MV-4-11 (cell line): ENCODE measurements around the gene TMEM167B.

Experiments used
- DNase-seq: peaks from one replicate; lab custom pipeline; 2025; lab: John Stamatoyannopoulos, UW

Gene TMEM167B

GRCh38 chr1:109083501-109083900 lies 7.1 kb upstream of the TMEM167B start:
- no peak for DNase-seq

GRCh38 chr1:109083923-109084322 lies 6.6 kb upstream of the TMEM167B start:
- DNase-seq = peak; percentile 92

- peak; percentile 23 for DNase-seq
Measured at GRCh38 chr1:109084563-109085517, 5.7 kb upstream of the TMEM167B start.

DNA sequence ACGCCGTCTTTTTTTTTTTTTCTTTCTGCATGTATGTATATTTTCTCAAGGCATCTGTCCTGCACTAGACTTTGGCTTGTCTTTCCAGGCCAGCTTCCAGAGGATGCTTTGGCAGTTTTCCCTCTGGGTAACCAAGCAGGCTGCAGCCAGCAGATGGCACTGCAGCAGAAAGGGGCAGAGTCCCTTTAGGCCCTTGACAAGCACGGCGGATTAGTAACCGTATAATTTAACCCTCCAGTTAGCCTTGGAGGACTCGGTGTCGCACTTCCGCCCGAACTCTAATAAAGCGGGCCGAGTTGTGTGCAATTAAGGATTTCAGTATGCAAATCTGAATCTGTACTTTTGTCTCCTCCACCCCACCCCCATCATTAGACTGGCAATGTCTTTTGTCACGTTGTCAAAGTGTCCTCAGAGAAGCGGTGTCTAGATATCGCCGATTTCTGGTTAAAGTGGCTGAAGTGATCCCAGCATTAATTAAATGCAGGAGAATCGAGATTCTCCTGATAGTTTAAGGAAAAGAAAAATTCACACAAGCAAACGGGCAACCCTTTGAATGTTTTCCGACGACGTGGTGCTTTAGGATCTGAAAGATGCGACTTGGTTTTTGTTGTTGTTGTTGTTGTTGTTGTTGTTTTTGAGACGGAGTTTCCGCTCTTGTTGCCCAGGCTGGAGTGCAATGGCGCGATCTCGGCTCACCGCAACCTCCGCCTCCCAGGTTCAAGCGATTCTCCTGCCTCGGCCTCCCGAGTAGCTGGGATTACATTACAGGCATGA lies 1.1 kb upstream of the TMEM167B start:
- peak; percentile 34 for DNase-seq

DNA sequence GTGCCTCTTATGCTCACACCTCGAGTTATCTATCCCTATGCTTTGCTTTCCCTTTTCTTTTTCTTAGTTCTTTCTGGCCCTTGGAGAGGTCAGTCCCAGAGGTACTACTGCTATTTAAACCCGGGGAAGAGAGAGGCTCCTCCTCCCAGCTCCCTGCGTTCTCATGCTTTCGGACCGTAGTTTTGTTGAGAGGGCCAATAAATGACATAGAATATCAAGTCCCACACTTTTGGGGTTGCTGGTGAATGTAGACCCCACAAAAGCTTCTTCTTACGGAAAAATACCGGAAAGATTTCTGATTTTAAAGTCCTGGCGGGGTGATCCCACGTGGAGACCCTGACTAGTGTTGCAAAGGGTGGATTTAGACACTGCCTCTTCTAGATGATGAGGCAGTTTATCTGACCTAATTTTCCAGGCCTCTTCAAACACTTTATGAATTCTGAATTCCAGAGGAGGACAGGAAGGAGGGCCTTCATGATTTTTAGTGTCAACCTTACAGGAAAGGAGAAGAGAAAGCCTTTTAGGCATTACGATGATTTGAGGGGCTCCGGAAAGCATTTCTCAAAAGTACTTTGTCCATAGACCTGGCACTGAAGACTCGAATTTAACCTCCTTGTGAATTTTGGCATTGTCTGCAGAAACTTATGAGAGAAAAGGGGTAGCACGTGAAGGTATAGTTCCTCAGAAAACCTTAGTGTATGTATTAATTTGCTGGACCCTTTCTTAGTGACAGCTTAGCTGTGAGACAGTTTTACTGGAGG lies 694 bp downstream of the TMEM167B start:
- peak; percentile 43 for DNase-seq

- DNase-seq = peak; percentile 57
Measured at GRCh38 chr1:109091839-109092193, 1.3 kb downstream of the TMEM167B start.

DNA sequence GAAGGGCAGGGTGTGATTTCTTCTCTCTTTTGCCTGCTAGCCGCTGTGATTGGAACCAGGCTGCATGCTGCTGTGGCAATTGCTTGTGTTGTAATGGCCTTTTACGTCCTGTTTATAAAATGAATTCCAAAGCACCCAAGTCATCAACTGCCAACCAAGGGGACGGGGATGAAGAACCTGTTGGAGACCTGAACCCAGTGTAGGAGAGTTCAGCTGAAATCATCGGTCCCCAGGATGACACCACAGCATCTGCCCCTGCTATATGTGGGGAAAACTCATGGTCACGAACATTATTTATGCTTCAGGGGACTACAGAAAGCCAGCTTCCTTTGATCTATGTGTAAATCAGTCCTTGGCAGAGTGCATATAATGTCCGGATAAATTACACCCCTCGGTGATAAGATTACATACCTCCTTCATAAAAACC lies 3.8 kb downstream of the TMEM167B start:
- DNase-seq = no peak

- no peak for DNase-seq
Measured at GRCh38 chr1:109094871-109095270, 4.3 kb downstream of the TMEM167B start.

DNA sequence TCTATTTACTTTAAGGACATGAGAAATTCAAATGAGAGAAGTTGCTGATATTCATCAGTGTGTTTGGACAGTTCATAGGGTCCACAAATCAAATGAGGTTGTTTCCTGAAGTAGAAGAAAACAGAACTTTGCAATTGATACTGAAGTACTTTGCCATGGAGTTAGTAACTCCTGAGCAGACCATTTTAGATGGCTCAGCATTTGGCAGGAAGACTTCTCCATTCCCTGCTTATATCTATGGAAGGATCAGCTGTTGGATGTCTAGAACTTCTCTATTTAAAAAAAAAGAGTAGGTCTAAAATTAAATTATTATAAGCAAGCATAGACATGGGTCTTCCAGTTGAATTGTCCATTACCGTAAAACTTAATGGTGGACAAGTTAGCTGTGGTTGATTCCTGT lies 5.1 kb downstream of the TMEM167B start:
- DNase-seq = no peak

- no peak for DNase-seq
Measured at GRCh38 chr1:109096120-109096519, 5.6 kb downstream of the TMEM167B start.

DNA sequence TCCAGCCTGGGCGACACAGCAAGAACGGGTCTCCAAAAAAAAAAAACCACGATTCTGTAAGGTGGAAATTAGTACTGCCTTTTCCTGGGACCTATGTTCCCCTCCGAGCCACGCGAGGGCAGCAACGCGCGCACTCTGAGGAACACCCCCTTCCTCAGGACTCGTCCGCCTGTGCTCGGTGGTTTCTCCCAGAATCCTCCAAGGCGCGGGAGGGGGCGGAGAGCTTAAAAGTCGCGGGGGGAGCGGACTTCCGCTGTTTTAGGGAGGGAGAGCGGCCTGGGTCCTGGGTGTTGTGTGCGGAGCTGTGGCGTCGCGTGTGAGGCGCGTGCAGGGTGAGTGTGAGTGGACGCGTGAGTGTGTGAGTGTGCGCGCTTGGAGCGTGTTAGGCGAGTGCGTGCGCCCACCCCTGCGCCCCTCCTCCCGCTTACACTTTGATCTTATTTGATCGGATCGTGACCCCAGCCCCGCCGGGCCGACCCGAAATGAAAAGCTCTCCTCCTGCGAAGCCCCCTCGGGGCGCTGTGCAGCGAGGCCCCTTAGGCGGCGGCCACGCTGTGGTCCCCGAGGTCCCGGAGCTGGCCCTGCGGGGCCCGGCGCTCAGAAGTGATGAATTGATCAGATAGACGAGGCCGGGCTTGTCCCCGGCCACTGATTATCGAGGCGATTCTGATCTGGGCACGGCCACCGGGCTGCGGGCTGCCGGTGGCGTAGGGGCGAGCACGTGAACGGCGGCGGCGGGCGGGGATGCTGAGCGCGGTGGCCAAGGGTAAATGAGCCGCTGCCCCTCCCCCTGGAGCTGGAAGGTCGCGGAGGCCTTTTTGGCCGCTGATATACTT lies 9.6 kb downstream of the TMEM167B start:
- DNase-seq = peak; percentile 96

GRCh38 chr1:109104364-109105151 lies 14.0 kb downstream of the TMEM167B start:
- peak; percentile 44 for DNase-seq

DNA sequence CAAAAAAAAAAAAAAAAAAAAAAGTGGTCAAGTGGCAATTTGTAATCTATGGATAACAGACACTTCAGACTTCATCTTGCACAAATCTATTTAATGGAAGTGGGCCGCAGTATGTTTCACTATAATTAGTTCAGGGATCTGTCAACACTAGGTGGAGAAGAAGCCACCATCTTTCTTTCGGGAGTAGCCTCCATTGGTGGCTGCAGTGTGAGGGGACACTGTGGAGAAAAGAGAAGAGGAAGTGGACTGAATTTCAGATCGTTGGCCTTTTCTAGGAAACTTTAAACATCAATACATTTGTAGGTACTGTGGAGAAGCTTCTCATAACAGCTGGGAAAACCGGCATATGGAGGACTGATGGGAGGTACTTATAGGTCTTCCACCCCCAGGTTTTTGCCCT lies 15.3 kb downstream of the TMEM167B start:
- peak; percentile 68 for DNase-seq

DNA sequence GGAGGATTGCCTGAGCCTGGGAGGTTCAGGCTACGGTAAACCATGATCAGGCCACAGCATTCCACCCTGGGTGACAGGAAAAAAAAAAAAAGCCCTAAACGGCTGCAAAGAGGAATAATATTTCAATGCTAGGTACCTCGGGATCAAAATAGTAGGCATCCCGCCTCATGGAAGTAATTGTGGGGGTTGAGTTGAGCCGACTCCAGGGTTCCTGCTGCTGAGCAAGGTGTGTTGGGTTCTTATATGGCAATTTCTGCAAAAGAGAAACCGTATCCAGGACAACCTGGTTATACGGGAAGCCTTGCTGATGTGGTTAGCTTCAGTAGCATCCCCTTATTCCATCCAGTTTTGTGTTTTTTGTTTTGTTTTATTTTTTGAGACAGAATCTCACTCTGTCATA lies 17.2 kb downstream of the TMEM167B start:
- DNase-seq = no peak

- no peak for DNase-seq
Measured at GRCh38 chr1:109109906-109110305, 19.3 kb downstream of the TMEM167B start.

DNA sequence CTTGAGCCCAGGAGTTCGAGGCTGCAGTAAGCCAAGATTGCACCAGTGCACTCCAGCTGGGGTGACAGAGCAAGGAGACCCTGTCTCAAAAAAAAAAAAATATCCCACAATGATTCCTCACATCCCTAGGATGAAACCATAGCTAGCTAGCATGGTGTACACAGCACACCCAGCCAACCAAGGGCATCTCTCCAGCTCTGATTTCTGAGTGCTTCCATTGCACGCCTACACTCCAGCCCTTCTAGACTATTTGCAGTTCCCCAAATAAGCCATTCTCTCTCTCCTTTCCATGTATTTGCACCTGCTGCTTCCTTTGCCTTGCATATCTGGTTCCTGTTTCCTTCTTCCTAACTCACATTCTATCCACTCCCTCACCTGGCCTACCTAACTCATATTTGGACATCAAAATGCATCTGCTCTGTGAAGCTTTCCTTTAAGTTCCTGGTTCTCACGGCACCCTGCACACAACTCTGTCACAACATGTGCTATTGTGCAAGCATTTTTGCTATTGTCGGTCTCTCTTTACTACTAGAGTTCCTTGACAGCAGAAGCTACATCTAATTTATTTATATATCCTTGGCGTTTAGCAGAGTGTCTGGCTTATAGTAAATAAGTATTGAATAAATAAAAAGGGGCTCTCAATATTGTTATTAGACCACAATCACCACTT lies 21.0 kb downstream of the TMEM167B start:
- peak; percentile 66 for DNase-seq

DNA sequence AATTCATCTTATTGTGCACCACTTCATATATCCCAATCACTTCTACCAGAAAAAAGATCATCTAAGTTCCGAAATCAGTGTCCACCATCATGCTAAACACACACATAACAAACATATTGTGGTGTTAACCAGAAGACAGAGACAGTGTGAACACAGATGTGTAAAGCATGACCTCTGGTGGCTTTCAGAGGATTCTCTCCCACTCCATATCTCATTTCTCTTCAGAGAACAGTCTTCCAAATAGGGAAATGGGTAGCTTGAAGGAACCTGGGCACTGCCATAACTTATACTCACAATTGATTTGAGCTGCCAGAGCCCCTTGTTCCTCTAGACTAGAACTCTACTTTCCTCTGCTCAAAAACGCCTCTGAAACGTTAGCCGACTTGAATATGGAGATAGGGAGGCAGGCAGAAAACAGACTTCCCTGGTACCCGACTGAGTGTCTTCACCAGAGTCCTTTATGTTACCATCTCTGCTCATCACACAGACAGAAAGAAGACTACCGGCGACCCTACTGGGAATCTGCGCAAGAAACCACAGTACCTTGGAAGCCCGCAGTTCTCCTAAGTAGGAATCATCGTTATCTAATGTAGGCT lies 21.6 kb downstream of the TMEM167B start:
- peak; percentile 79 for DNase-seq

- peak; percentile 79 for DNase-seq
Measured at GRCh38 chr1:109112652-109113285, 22.2 kb downstream of the TMEM167B start.
